OCI-LY7 (cell line): ENCODE data around the gene ANKZF1.

Experiments
- EZH2phosphoT487 ChIP-seq: fragments of 200-600 bp; sonication (generic); IDR thresholded peaks from 2 replicates; pipeline ENCODE4 v1.6.1; 2018; ENCODE audit warnings: low read depth, borderline replicate concordance, mild to moderate bottlenecking, mixed run types, antibody characterized with exemption, low read length, moderate library complexity, mixed read lengths
- TF ChIP-seq, protein P1 (sequence below): fragments of 200-600 bp; sonication (generic); conservative IDR thresholded peaks from 2 replicates; pipeline ENCODE4 v1.5.1; 2014; ENCODE audit warnings: mild to moderate bottlenecking, antibody characterized with exemption, low read length, moderate library complexity, mixed read lengths

GRCh38 chr2:219269362-219270054, 39.9 kb downstream of the ANKZF1 start:
- TF ChIP-seq, protein P1, sequence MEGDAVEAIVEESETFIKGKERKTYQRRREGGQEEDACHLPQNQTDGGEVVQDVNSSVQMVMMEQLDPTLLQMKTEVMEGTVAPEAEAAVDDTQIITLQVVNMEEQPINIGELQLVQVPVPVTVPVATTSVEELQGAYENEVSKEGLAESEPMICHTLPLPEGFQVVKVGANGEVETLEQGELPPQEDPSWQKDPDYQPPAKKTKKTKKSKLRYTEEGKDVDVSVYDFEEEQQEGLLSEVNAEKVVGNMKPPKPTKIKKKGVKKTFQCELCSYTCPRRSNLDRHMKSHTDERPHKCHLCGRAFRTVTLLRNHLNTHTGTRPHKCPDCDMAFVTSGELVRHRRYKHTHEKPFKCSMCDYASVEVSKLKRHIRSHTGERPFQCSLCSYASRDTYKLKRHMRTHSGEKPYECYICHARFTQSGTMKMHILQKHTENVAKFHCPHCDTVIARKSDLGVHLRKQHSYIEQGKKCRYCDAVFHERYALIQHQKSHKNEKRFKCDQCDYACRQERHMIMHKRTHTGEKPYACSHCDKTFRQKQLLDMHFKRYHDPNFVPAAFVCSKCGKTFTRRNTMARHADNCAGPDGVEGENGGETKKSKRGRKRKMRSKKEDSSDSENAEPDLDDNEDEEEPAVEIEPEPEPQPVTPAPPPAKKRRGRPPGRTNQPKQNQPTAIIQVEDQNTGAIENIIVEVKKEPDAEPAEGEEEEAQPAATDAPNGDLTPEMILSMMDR: no peak
- TF ChIP-seq EZH2phosphoT487: no peak
